NOMO-1 treated with dmso at 0.1 percent for 144 hours (cell line): Measurements from ENCODE around the gene JMJD4.
A peak's percentile ranks its signal among the peaks of the same experiment; 100 is the strongest.
"Not testable (repeated sequence)": the region's sequence is repeated elsewhere in the genome, so short reads cannot be mapped to it uniquely, and the experiment has no call there.

ENCODE experiments used
- DNase-seq: peaks from one replicate; lab custom pipeline; 2025; ENCODE audit not compliant: unreplicated experiment; lab: John Stamatoyannopoulos, UW

Gene JMJD4

DNA sequence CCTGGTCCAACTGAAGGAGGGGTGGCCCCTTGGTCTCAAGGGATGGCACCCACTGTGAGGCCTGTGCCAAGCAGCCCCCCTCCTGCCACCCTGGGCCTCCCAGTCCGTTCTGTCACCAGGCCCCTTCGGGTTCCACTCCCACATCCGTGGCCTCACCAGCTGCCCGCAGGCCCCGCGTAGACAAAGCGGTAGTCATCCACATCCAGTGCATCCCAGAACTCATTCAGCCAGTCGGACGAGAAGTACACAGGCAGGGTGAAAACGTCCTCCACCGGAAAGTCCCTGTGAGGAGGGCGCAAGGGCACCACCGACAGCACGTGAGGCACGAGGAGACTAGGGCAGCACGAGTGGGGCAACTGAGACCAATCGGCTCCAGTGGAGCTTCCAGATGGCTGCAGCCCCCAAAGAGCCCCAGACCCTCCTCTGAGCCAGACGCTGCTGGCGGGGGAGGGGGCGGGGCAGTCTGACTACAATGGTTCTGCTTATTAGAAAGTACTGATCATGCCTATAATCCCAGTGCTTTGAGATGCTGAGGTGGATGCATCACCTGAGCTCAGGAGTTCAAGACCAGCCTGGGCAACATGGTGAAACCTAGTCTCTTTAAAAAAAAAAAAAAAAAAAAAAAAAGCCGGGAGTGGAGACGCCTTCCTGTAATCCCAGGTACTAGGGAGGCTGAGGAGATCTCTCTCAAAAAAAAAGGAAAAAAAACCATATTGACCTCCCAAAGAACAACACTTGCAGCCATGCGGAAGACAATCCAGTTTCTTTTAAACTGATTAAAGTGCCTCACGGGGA is 1.2 kb downstream of the JMJD4 start:
- no peak for DNase-seq

DNA sequence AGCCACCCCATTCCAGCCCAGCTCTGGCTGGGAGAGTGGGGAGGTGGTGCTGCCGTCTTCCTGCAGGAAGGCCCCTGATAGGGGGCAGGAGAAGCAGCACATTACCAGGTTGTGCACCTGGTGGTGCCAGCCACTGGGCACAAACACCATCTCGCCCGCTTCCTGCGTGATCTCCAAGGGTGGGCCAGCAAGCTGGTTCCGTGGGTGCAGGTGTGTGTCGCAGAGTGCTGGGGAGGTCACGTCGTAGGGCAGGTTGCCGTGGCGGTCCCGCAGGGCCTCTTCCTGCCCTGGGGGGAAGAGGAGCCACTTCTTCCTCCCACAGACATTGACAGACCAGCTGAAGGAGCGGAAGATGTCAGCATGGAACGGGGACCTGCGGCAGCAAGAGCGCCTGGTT is 1.8 kb downstream of the JMJD4 start:
- DNase-seq, result no peak

DNA sequence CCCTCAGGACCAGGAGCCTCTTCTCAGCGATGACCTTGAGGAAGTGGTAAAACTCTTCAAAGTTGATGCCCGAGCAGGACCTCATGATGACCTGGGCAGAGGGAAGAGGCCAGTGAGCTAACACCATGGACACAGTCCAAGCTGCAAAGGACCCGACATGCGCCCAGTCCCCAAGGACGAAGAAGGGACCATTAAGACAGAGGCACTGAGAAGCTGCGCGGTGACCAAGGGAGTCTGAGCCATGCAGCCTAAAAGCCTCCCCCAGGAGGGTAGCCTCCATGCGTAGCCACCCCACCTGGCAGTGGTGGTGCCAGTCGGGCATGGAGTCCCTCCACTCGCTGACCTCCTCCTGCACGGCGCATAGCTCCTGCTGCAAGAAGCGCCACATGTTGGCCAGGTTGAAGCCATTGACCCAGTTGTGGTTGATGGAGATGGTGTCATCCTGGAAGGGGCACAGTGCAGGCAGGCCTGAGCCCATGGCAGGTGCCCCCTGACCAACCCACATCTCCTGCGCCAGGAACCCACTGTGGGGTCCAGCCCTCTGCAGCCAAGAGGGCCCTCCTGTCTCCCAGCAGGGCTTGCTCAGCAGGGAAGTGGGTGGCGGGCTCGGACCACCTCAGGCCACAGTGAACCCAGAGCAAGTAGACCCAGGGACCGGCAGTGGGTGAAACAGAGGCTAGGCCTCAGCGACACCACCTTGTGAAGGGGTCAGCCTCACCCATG is 2.4 kb downstream of the JMJD4 start:
- DNase-seq, result no peak

DNA sequence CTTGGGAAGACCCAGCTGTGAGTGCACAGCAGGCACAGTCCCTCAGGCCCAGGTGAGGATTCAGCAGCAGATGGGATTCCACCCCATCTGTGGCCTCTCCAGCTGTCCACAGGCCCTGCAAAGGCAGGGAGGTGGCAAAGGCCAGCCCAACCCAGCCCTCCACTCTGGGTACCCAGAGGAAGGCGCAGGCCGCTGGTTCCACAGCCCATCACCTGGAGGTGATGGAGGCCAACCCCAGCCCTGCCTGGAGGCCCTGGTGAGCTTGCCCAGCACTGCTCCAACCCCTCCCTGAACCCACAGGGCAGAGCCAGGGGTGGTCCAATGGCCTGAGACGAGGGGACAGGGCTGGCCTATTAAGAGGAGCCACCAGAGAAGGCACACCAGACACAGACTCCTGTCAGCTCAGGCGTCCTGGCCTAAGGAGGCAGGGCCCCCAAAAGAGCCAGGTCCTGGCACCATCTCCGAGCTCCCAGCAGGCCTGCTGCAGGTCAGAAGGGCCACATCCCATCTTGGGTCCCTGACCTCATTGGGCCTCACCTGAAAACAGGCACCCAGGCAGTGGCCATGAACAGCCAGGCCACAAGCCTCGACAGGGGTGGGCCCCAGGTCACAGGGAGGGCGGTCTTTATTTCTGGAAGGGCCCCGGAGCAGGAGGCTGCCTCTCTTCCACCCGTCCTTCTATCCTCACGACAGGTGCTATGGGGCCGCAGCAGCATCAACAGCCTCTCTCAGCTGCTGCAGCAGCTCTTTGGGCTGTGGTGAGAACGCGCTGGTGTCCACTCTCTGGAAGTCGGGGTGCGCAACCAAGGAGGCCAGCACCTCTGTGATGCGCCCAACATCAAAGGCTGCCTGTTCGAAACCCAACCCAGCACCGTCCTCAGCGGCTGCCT is 3.2 kb downstream of the JMJD4 start:
- no peak for DNase-seq

DNA sequence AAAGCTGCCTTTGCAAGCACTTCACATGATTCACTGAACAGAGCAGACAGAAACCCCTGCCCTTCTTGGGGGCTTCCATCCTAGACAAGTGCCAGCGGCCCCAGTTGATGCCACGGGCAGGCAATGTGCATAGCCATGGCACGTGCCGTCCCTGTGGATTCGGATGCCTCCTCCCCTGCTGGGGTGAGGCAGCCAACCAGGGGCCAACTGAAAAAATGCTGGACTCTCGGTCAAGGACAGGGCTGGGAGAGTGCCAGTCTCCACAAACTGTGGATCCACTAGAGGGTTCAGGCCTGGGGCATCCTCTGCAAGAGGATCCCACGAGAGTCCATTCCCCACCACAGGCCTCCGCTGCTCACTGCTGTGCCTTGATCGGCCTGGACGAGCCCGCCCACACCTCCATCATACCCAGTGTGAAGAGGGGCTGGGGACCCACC is 3.8 kb downstream of the JMJD4 start:
- DNase-seq, result no peak

DNA sequence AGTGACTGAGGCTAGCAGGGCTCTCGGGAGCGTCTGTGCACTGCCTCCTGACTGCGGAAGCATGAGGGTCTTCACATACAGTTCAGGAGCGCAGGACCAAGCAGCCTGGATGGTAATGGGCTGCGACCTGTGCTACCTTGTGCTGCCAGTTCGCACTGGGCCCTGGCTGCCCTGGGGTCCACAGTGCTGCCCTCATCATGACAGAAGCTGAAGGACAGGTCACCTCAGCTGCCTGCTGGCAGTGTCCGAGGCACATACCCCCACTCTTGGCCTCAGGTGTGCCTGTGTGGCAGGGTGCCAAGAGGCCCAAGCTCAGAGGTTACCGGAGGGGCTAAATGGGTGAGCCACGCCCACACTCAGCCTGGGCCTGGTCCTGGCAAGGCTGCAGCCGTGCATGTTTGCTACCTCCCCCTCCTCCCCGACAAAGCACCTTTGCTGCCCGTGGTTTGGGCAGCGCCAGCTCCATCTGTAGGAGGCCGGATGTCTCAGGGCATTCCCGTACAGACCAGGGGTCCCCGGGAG is 4.4 kb downstream of the JMJD4 start:
- DNase-seq, result no peak

DNA sequence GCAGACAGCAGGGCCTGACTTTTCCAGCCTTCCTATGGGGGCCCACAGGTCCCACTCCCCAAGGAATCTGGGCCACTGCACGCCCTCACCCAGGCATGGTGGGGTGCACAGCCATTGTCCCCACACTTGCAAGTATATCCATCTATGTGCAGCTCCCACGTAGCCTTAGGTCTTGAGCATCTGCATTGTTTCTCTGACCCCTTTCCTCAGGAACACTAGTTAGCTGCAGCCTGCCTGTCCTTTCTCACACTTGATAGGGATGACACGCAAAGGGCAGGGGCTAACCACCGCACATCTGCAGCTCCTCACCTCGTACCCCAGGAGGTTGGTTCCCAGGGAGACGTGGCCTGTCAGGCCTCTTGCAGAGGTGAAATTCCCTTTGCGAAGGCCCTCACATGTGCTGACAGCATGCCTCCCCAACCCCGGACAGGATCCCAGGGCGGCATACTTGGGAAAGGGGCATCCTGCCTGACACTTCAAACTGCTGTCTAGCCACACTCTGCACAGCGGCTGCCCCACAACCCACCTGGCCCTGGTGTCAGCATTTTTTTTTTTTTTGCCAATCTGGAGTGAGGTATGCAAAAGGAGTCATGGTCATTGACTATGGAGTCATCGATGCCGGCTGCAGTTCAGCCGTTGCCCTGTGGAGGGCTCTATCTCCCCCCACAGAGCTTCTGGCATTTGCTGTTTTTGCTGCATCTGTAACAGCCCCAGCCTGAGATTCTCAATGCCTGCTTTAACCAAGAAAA is 5.0 kb downstream of the JMJD4 start:
- peak; percentile 3 for DNase-seq

DNA sequence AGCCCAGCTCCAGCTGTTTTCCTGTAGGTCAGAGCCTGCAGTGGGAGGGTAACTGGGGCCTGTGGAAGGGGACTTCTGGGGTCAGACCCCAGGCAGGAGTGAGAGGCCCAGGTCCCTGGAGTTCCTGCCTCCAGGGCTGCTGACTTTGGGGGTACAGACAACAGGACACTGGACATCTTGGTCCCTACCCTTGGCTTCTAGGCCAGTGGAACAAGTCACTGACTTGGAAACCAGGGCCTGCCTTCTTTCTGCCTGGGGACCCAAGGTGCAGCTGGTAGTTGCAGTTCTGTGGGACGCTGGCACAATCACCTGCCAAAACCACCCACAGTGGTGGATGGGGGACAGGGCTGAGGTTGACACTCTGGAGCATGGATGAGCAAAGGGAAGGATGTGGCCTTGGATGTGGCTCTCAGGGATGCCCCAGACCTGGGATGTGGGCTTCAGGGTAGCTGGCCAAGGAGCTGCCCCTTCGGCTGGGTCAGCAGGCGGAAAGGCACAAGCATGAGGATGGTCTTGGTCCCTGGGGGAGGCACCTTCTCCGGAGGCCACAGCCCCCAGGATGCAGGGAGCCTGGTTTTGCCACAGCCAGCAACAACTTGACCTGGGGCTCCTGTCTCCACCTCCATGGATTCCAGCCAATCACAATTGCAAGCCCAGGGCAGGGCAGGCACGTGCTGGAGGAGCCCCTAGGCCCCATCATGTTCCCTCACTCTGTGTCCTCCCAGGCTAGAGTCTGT is 5.8 kb downstream of the JMJD4 start:
- no peak for DNase-seq

DNA sequence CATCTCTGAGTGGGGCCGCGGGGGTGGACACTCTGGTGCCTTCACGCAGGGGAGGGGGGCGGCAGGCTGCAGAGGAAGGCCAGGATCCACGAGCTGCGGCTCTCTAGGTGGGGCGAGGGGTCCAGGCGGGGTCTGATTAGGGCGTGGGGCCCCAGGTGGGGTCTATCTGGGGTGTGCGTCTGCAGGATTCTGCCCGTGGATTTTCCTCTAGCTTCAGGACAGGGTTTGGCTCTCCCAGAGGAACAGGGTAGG is 6.3 kb downstream of the JMJD4 start:
- no peak for DNase-seq

DNA sequence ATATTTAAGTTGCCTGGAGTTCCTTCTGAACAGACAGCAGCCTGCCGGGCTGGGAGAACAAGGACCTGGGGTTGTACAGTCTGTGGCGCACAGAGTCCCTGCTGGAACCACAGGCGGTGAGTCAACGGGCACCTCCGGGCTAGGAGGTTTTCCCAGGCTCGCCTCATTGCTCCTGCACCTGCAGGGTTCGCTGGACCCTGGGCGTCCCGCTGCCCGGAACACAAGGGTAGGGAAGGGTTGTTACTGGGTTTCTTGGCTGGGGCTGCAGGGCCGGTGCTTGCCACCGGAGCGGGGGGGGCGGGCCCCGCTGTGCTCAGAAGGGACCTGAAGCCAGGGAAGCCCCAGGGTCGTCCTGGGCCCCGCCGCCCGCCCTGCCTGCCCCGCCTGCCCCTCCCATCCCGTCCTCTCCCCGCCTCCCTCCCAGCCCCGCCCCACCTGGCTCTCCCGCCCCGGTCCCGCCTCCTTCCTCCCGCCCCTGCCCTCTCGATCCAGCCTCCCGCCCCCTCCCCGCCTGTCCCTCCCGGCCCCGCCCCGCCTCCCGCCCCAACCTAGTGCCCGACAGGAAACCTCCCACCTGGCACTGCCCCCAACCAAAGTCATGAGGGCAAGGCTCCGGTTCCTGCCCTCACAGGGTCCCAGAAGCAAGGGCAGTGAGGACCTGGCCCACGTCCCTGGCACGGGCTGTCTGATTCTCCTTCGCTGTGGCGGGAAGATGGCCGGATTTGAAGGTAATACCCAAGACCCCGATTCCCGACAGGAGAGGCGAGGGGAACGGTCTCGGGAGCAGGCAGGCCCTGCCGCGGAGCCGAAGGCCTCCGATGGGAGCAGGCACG is 6.8 kb downstream of the JMJD4 start:
- peak; percentile 38 for DNase-seq

DNA sequence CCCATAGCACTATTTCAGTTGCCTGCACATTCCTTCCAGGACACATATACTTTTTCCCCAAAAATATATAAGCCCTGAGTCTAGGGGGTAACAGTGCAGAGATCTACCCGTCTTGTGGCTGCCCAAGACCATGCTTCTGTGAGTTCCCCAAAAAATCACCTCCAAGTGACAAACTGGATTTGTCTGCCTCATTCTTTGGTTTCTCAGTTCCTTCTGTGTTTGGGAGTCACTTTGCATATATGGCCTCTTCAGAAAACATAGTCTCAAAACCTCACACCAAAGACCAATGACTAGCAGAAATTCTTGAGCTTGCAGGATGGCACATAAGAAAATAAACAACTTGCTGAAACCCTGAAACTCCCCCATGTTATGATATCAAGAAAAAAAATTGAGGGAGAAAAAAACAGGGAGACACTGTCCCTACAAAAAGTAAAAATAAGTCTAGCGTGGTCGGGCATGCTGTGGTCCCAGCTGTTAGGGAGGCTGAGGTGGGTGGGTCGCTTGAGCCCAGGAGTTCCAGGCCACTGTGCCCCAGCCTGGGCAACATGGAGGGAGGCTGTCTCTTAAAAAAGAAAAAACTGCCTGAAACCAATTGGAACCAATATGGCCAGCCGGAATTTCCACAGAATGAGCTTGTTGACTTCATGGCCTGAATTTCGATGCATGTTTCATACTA is 8.0 kb downstream of the JMJD4 start:
- no peak for DNase-seq

DNA sequence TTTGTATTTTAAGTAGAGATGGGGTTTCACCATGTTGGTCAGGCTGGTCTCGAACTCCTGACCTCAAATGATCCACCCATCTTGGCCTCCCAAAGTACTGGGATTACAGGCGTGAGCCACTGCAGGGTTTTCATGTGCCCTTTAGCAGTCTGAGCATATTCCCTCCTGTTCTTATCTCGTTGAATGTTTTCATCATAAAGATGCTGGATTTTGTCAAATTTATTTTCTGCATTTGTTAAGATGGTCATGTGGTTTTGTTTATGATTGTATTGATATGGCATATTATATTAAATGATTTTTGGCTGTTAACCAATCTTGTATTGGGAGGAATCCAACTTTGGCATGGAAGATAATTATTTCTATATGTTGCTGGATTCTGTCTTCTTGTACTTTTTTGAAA is 8.8 kb downstream of the JMJD4 start:
- DNase-seq, result no peak

DNA sequence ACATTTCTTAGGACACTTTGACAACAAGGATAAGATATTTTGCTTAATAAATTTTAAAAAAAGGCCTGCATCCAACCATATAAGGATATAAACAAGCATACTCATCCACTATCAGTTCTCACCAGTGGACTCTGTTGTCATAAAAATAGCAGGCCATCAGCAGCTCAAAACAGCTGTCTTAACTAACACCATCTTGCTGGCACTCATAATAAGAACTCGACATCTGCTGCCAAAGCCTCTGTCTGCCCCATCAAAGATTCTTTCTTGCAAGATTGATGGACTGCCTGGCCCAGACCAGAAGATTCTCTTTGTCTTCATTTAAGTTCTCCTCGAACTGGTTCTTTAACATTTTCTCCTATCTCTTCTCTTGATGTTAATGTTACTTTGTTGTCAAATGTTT is 10.1 kb downstream of the JMJD4 start:
- no peak for DNase-seq

DNA sequence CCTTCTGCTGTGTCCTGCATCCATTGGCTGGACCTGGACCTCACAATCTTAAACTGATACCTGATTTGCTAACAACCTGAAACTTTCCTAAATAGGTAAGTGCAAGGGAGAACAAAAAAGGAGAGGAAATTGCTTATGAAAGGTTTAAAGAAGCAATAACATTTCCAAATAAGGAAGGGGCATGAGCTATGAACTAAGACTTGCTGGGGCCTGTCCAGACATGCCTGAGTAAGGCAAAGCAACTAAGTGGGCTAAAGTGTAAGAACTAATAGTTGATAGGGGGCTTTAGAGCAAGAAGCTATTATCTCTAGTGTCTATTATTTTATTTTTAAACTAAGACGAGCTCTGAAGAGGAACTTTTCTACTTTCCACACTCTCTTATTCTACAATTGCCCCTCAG is 11.6 kb downstream of the JMJD4 start:
- no peak for DNase-seq

DNA sequence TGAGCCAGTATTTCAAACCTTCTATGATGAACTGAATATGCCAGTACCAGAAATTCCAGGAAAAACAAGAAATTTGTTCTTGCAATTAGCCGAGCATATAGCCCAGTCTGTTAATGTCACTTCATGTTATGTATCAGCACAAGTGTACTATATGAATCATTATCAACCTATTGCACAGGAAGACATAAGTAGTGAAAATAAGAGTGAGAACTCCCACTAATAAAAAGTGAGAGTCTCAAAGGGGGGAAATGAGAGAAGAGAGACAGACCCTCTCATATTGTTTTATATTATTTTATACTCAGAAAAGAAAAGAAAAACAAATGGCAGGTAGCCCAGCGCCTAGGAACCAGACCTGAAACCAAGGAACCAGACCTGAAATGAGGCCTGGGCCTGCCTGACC is 16.2 kb downstream of the JMJD4 start:
- no peak for DNase-seq

DNA sequence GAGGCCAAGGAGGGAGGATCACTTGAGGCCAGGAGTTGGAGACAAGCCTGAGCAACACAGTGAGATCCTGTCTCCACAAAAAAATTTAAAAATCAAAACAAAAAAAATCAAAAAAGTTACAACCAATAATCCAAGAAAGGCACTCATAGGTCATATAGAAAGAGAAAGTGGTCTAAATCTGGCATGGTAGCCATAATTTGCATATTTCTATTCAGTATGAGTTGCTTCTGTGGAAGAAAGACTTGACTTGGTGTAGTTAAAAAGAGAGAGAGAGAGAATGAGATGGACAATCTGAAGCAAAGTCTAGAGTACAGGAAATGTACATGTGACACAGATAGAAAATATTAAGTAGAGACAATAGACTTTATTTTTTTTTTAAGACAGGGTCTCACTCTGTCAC is 22.5 kb downstream of the JMJD4 start:
- no peak for DNase-seq

DNA sequence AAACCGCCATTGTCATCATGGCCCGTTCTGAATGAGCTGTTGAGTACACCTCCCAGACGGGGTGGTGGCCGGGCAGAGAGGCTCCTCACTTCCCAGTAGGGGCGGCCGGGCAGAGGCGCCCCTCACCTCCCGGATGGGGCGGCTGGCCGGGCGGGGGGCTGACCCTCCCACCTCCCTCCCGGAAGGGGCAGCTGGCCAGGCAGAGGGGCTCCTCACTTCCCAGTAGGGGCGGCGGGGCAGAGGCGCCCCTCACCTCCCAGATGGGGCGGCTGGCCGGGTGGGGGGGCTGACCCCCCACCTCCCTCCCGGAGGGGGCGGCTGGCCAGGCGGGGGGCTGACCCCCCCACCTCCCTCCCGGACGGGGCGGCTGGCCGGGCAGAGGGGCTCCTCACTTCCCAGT is 24.6 kb downstream of the JMJD4 start:
- DNase-seq, result not testable (repeated sequence)

DNA sequence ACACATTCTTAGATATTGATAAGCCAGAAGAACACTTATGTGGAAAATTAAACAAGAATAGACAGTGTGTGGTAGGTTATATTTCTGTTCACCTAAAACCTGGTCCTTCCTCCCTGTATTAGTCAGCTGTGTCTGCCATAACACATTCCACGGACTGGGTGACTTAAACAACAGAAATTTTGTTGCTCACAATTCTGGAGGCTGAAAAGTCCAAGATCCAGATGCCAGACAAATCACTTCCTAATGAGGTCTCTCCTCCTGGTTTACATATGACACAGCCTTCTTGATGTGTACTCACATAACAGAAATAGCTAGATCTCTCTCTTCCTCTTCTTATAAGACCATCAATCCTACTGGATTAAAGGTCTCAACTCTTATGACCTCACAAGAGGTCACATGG is 25.7 kb downstream of the JMJD4 start:
- DNase-seq, result no peak

DNA sequence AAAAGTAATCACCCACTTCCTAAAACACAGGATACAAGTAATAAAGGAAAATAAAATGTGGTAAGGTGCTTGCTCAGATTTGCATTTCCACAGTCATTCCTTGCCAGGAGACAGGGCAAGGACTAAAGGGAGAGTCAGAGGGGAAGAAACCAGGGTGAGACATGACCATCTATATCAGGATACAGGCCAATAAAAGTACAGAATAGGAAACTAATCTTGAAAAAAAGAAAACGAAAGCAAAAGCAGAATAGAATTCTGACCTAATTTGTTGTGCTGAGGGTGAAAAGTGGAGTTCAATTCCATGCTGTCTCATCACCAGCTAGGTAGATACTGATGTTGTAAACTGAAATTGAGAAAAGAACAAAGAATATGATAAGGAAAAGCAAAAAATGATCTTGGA is 27.3 kb downstream of the JMJD4 start:
- no peak for DNase-seq
